B cell (primary cell): ENCODE results near the gene BUB3. TPM values are rescaled to one million over a fixed set of nuclear protein-coding genes. Genes with fewer than 3 reads are reported as not detected.

Experiments used
- ATAC-seq: fragments of 200-7000 bp; cut with Tn5 transposase; one replicate; pipeline ENCODE4 v1.10.0; 2021; ENCODE audit warnings: low read depth, mild to moderate bottlenecking, moderate number of reproducible peaks, moderate library complexity
- CTCF ChIA-PET: fragments of 350-600 bp; sonication (Branson Sonifier 250); formaldehyde crosslinking; loops from one replicate; lab custom pipeline; 2021; ENCODE audit warnings: antibody characterized with exemption, inconsistent platforms; lab: Charles Lee
- POLR2A ChIA-PET: fragments of 350-600 bp; sonication (Branson Sonifier 250); formaldehyde crosslinking; loops from one replicate; lab custom pipeline; 2021; ENCODE audit warnings: antibody characterized with exemption; lab: Charles Lee
- DNase-seq: peaks from one replicate; pipeline ENCODE4 v3.0.0; 2013
- H2AFZ ChIP-seq: 2 replicates; pipeline ENCODE4 v1.6.1; 2012; ENCODE audit warnings: mild to moderate bottlenecking, low read depth, low read length; ENCODE audit not compliant: insufficient read depth, poor library complexity, severe bottlenecking
- H3K27ac ChIP-seq, 2 donors: 1 replicate in 1 of 2; 2 replicates in 1 of 2; pipeline ENCODE4 v1.5.1; 2012 to 2013; ENCODE audit warnings: low read length in 2 of 2, mild to moderate bottlenecking in 2 of 2, moderate library complexity in 1 of 2
- H3K27me3 ChIP-seq, 4 experiments: fragments of 200-600 bp in 1 of 4; sonication (generic) in 1 of 4; replicated peaks in 1 of 4; 1 replicate in 2 of 4; 2 replicates in 2 of 4; pipeline versions ENCODE4 v1.6.1 to v1.7.0; 2013 to 2016; ENCODE audit warnings: low read length in 3 of 4, mild to moderate bottlenecking in 2 of 4, mixed read lengths in 1 of 4, moderate library complexity in 1 of 4; ENCODE audit not compliant: insufficient read depth in 4 of 4, control insufficient read depth in 3 of 4; ENCODE audit errors: control extremely low read depth in 1 of 4
- H3K36me3 ChIP-seq, 2 experiments: replicated peaks in 1 of 2; 1 replicate in 1 of 2; 2 replicates in 1 of 2; pipeline versions ENCODE4 v1.6.1 to v1.7.1; 2013; ENCODE audit warnings: low read length in 1 of 2; ENCODE audit not compliant: insufficient read depth in 2 of 2, control insufficient read depth in 1 of 2; ENCODE audit errors: control extremely low read depth in 1 of 2, extremely low read depth in 1 of 2
- H3K4me1 ChIP-seq, 2 donors: fragments of 200-600 bp in 1 of 2; sonication (generic) in 1 of 2; 1 replicate in 1 of 2; 2 replicates in 1 of 2; pipeline versions ENCODE4 v1.5.1 to v1.6.1; 2013 to 2017; ENCODE audit warnings: low read length in 2 of 2; ENCODE audit not compliant: control insufficient read depth in 2 of 2, insufficient read depth in 2 of 2
- H3K4me2 ChIP-seq: replicated peaks from 2 replicates; pipeline ENCODE3; 2012; ENCODE audit warnings: mild to moderate bottlenecking, low read depth, low read length; ENCODE audit not compliant: poor library complexity, severe bottlenecking
- H3K4me3 ChIP-seq, 5 experiments: fragments of 200-600 bp in 1 of 5; sonication (generic) in 1 of 5; 1 replicate in 3 of 5; 2 replicates in 2 of 5; pipeline versions ENCODE4 v1.5.1 to v1.7.0; 2011 to 2016; ENCODE audit warnings: low read length in 4 of 5, mild to moderate bottlenecking in 4 of 5, low read depth in 2 of 5, control low read depth in 1 of 5, moderate library complexity in 1 of 5; ENCODE audit not compliant: insufficient read depth in 1 of 5; ENCODE audit errors: control extremely low read depth in 1 of 5, extremely low read depth in 1 of 5
- H3K79me2 ChIP-seq: fragments of 200-600 bp; sonication (generic); one replicate; pipeline ENCODE4 v1.6.0; 2016; ENCODE audit warnings: low read length; ENCODE audit not compliant: control insufficient read depth, insufficient read depth
- H3K9ac ChIP-seq: fragments of 200-600 bp; sonication (generic); 2 replicates; pipeline ENCODE4 v1.6.1; 2017; ENCODE audit warnings: mild to moderate bottlenecking, low read length, moderate library complexity
- H3K9me3 ChIP-seq, 3 donors: one replicate each; pipeline versions ENCODE4 v1.6.1 to v1.7.1; 2013; ENCODE audit warnings: low read length in 2 of 3; ENCODE audit not compliant: control insufficient read depth in 2 of 3, insufficient read depth in 1 of 3; ENCODE audit errors: control extremely low read depth in 1 of 3
- H4K20me1 ChIP-seq: 2 replicates; pipeline ENCODE4 v1.6.0; 2012; ENCODE audit warnings: mild to moderate bottlenecking, low read length; ENCODE audit not compliant: insufficient read depth, control insufficient read depth, poor library complexity, severe bottlenecking
- H3K27ac Mint-ChIP-seq: one replicate; pipeline ENCODE4 v1.8.0; 2021; ENCODE audit warnings: mixed read lengths
- H3K27me3 Mint-ChIP-seq: one replicate; pipeline ENCODE4 v1.8.0; 2021; ENCODE audit warnings: mixed read lengths
- H3K4me1 Mint-ChIP-seq: one replicate; pipeline ENCODE4 v1.8.0; 2021; ENCODE audit warnings: mixed read lengths
- H3K4me3 Mint-ChIP-seq: one replicate; pipeline ENCODE4 v1.8.0; 2021; ENCODE audit warnings: mixed read lengths
- H3K9me3 Mint-ChIP-seq: one replicate; pipeline ENCODE4 v1.8.0; 2022; ENCODE audit warnings: mixed read lengths; ENCODE audit not compliant: insufficient read depth
- CTCF ChIP-seq: fragments of 200-600 bp; IDR thresholded peaks from one replicate; pipeline ENCODE4 v1.8.0; 2022; ENCODE audit warnings: antibody characterized with exemption, mild to moderate bottlenecking
- EZH2 ChIP-seq: IDR thresholded peaks from 2 replicates; pipeline ENCODE4 v1.6.1; 2012; ENCODE audit warnings: borderline replicate concordance, low read depth, mild to moderate bottlenecking, moderate library complexity, low read length; ENCODE audit not compliant: insufficient read depth, poor library complexity, severe bottlenecking
- WGBS: methylation state at CpG from one replicate; pipeline ENCODE4 v1.1.5; 2013; ENCODE audit warnings: missing lambda C conversion rate; ENCODE audit not compliant: insufficient coverage; 5-methylcytosine and 5-hydroxymethylcytosine counted together
- intact Hi-C: fragments of 100-400 bp; cut with micrococcal nuclease; formaldehyde crosslinking; loops from one replicate; pipeline ENCODE4 v1.10.0; 2022
- polyA plus RNA-seq: library from polyadenylated mRNA; depleted of rRNA; stranded (reverse); fragments of >200 nt; gene quantifications from 2 replicates; pipeline ENCODE4 v1.2.3, GENCODE V29; 2012
- total RNA-seq, 2 donors: library from RNA; stranded (reverse); fragments of 120-200 nt in 1 of 2; gene quantifications; 1 replicate in 1 of 2; 2 replicates in 1 of 2; pipeline versions ENCODE4 v1.2.3 to v1.2.4, GENCODE V29; 2013 to 2022

Gene BUB3
- total and polyA plus RNA-seq, 2 donors (not counting 1 experiment from before 2014, with no cell fraction given) = 112 to 113 TPM

- peaks cover 48 to 52% of the 10 kb centered on the region in 2 donors for H3K4me1 ChIP-seq
Observed at GRCh38 chr10:123132576-123133477, 21.4 kb upstream of the BUB3 start.

More at GRCh38 chr10:123132576-123133477, 21.4 kb upstream of the BUB3 start:
- Histone ChIP-seq H3K9me3 (peaks cover 0 to 52% (median 18%) of the 10 kb centered on the region in 3 donors), H3K4me2 (peak overlapping the region; percentile 60), H3K79me2 (no peaks in the 10 kb centered on the region), H4K20me1 (no peaks in the 10 kb centered on the region), H2AFZ (peak overlapping the region; percentile 34), H3K36me3 (no peaks in the 10 kb centered on the region), H3K27me3 (peaks cover 0 to 88% (median 70%) of the 10 kb centered on the region in 4 experiments), H3K27ac (no peak overlapping the region), H3K9ac (peak overlapping the region; percentile 31), H3K4me3 (peak overlapping the region in 2 of 5 experiments; percentile 11 to 28)
- Mint-ChIP-seq H3K27ac (peak overlapping the region; percentile 84), H3K27me3 (peaks cover 69% of the 10 kb centered on the region), H3K4me3 (peak overlapping the region; percentile 84), H3K4me1 (peaks cover 32% of the 10 kb centered on the region), H3K9me3 (peaks cover 3% of the 10 kb centered on the region)
- ChIA-PET CTCF (interaction anchor here (0.8 to 4.3 kb wide), 7 partner anchors 12 to 427 kb away, joined by 3 to 32 read pairs (median 5); partner anchors contain the start of gene BUB3), POLR2A (interaction anchor here (1.3 kb wide), 1 partner anchor 17 kb away, joined by 3 read pairs; no protein-coding TSS in a partner anchor)
- intact Hi-C loops = loop anchor here (1.0 kb wide), 1 partner anchor 16 kb away; no protein-coding TSS in a partner anchor
- ATAC-seq (peak; percentile 66), DNase-seq (peak; percentile 84)
- WGBS = under 1% methylated on average over 46 of the region's 48 CpGs
- peak; percentile 85 for TF ChIP-seq CTCF
- TF ChIP-seq EZH2 = peak; percentile 69
